Brain microvascular endothelial cell (primary cell): ENCODE results near the gene RNF130.
"Not testable (repeated sequence)": the region's sequence is repeated elsewhere in the genome, so short reads cannot be mapped to it uniquely, and the experiment has no call there.

Experiments used
- DNase-seq: peaks from one replicate; pipeline ENCODE4 v3.0.0-alpha.2; 2020
- H3K27ac ChIP-seq: fragments of 250-450 bp; sonication (Bioruptor Pico); 2 replicates; pipeline ENCODE4 v1.5.1; 2020; ENCODE audit warnings: mild to moderate bottlenecking, moderate library complexity
- H3K27me3 ChIP-seq: fragments of 250-450 bp; sonication (Bioruptor Pico); replicated peaks from 2 replicates; pipeline ENCODE4 v1.5.1; 2020; ENCODE audit warnings: mild to moderate bottlenecking
- H3K36me3 ChIP-seq: fragments of 250-450 bp; sonication (Bioruptor Pico); replicated peaks from 2 replicates; pipeline ENCODE4 v1.5.1; 2020; ENCODE audit warnings: mild to moderate bottlenecking
- H3K4me3 ChIP-seq: 2 replicates; pipeline ENCODE4 v1.5.1; 2011; ENCODE audit warnings: low read depth, mild to moderate bottlenecking, control low read depth, low read length, moderate library complexity
- in situ Hi-C: cut with HindIII; loops from 2 replicates; pipeline ENCODE4 v1.10.0; 2017; ENCODE audit warnings: low sequenced_read_pairs, low pct_ligation_motif_present
- TF ChIP-seq, protein P1 (sequence below): IDR thresholded peaks from 2 replicates; pipeline ENCODE4 v1.5.1; 2011; ENCODE audit warnings: low read depth, mild to moderate bottlenecking, moderate library complexity, low read length, control low read depth, inconsistent platforms; ENCODE audit errors: missing control alignments

Gene RNF130

DNA sequence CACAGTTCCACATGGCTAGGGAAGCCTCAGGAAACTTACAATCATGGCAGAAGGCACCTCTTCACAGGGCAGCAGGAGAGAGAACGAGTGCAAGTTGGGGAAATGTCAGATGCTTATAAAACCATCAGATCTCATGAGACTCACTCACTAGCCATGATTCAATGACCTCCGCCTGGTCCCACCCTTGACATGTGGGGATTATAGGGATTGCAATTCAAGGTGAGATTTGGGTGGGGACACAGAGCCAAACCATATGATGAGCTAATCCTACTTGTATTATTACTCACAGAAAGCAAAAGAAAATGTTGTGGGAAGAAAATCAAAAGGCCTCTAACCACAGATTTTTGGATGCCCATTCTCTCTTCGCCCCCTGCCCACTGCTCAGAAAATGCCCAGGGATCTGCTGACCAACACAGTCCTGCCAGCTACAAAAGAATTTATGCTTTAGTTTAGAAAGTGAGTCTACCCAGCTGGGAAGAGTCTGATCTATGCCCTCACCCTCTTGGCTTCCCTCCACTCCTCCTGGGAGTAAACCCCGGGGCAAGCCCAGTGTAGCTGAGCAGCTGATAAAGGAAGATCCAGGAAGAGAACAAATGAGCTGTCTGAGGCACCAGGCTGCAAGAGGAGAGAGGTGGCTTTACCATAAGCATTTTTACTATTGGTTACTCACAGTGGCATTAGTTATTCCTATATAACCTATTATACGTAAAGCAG is 53.1 kb downstream of the RNF130 start:
- H3K4me3 ChIP-seq, result no peak overlapping the region
- TF ChIP-seq, protein P1, sequence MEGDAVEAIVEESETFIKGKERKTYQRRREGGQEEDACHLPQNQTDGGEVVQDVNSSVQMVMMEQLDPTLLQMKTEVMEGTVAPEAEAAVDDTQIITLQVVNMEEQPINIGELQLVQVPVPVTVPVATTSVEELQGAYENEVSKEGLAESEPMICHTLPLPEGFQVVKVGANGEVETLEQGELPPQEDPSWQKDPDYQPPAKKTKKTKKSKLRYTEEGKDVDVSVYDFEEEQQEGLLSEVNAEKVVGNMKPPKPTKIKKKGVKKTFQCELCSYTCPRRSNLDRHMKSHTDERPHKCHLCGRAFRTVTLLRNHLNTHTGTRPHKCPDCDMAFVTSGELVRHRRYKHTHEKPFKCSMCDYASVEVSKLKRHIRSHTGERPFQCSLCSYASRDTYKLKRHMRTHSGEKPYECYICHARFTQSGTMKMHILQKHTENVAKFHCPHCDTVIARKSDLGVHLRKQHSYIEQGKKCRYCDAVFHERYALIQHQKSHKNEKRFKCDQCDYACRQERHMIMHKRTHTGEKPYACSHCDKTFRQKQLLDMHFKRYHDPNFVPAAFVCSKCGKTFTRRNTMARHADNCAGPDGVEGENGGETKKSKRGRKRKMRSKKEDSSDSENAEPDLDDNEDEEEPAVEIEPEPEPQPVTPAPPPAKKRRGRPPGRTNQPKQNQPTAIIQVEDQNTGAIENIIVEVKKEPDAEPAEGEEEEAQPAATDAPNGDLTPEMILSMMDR, result no peak
- no peak for DNase-seq
- in situ Hi-C loops, result no loop called here
- no peak overlapping the region for H3K27ac ChIP-seq
- no peaks in the 10 kb centered on the region for H3K36me3 ChIP-seq
- H3K27me3 ChIP-seq, result no peaks in the 10 kb centered on the region

DNA sequence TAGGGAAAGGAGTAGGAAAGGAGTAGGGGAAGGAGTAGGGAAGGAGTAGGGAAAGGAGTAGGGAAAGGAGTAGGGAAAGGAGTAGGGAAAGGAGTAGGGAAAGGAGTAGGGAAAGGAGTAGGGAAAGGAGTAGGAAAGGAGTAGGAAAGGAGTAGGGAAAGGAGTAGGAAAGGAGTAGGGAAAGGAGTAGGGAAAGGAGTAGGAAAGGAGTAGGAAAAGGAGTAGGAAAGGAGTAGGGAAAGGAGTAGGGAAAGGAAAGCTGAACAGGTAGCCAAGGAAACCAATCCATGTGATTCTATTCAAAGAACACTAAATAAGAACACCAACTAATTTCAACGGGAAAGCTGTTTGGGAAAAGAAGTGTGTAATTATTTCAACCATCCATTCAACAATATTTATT is 56.0 kb downstream of the RNF130 start:
- in situ Hi-C loops, H3K27me3 ChIP-seq, H3K4me3 ChIP-seq, H3K36me3 ChIP-seq, H3K27ac ChIP-seq, DNase-seq: not testable (repeated sequence)

DNA sequence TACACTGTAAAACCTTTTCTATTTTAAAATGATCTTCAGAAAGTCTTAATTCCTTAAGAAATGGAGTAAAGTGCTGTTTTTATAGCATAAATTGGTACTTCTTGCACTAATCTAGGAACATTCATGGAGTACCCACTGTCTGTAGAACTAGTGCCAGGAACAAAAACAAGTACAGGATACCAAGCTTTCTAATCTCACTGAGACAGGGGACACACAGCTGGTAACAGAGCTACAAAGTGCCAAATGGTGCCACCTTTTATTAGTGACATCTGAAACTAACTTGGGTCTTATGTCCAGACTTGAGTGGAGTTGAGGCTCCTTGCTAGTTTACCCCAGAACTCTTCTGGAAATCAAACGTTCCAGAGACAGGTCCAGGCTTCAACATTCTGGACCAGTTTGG is 57.9 kb downstream of the RNF130 start:
- Histone ChIP-seq H3K4me3 (no peak overlapping the region), H3K36me3 (no peaks in the 10 kb centered on the region), H3K27me3 (no peaks in the 10 kb centered on the region), H3K27ac (no peak overlapping the region)
- no peak for DNase-seq
- TF ChIP-seq, protein P1, result no peak
- in situ Hi-C loops, result no loop called here

DNA sequence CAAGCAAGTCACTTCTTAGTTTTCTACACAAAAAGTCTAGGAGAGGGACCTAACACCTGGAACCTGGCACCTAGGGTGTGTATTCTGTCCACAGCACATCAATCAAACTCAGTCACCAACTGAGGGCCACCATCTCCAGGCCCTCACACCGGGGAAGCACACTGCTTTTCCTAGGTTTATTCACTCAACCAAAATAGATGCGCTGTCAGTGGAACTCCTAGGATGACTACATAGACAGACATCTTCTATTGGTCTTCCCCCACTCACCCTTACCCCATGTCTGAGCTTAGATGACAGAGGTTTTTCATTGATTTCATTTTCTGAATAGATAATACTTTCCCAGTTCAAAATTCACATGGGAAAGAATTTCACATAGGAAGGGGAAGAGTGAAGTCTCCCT is 59.2 kb downstream of the RNF130 start:
- TF ChIP-seq, protein P1, result no peak
- H3K36me3 ChIP-seq, result no peaks in the 10 kb centered on the region
- H3K4me3 ChIP-seq, result no peak overlapping the region
- H3K27me3 ChIP-seq, result no peaks in the 10 kb centered on the region
- in situ Hi-C loops, result no loop called here
- H3K27ac ChIP-seq, result no peak overlapping the region
- DNase-seq, result no peak

DNA sequence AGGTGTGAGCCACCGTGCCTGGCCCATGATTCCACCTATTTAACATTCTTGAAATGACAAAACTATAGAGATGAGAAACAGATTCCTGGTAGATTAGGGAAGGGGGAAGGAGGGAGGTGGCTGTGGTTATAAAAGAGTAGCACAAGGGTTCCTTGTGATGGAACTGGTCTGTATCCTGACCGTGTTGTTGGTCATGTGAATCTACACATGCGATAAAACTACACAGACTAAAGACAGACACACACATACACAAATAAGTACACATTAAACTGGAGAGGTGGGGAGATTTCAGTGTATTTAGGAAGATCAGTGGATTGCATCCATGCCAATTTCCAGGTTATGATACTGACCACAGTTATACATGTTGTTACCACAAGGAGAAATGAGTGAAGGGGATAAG is 60.9 kb downstream of the RNF130 start:
- in situ Hi-C loops, result no loop called here
- no peak for DNase-seq
- no peak overlapping the region for H3K4me3 ChIP-seq
- H3K27ac ChIP-seq, result no peak overlapping the region
- no peaks in the 10 kb centered on the region for H3K27me3 ChIP-seq
- H3K36me3 ChIP-seq, result no peaks in the 10 kb centered on the region
- TF ChIP-seq, protein P1, result no peak

DNA sequence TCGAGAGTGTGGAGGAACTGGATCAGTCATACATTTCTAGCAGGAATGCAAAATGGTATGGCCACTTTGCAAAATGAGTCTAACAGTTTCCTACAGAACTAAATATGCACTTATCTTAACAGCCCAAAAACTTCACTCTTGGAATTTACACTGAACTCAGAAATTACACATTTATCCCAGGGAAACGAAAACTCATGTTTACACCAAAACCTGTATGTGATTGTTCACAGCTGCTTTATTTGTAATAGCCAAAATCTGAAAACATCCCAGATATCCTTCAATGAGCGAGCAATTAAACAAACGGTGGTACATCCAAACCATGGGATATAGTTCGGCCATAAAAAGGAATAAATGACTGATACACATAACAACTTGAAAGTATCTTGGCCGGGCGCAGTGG is 62.0 kb downstream of the RNF130 start:
- no peaks in the 10 kb centered on the region for H3K36me3 ChIP-seq
- H3K27me3 ChIP-seq, result no peaks in the 10 kb centered on the region
- DNase-seq, result no peak
- in situ Hi-C loops, result no loop called here
- no peak overlapping the region for H3K4me3 ChIP-seq
- H3K27ac ChIP-seq, result no peak overlapping the region
- TF ChIP-seq, protein P1, result no peak
